Measurements from ENCODE around the gene STAC3.

STAC3 gene

GRCh38 chr12:57222286-57223190, 28.4 kb downstream of the STAC3 start:
- no peak for DNase-seq (ENCODE audit: low spot score)

- no peak for DNase-seq (ENCODE audit: low spot score)
Measured at GRCh38 chr12:57221169-57221917, 29.6 kb downstream of the STAC3 start.

- no peak for DNase-seq (ENCODE audit: low spot score)
Measured at GRCh38 chr12:57220770-57221168, 30.2 kb downstream of the STAC3 start.

- DNase-seq (ENCODE audit: low spot score): no peak
Measured at GRCh38 chr12:57219993-57220754, 30.8 kb downstream of the STAC3 start.

- DNase-seq (ENCODE audit: low spot score): no peak
Measured at GRCh38 chr12:57219205-57219992, 31.6 kb downstream of the STAC3 start.

- peak; percentile 62 for DNase-seq (ENCODE audit: low spot score)
Measured at GRCh38 chr12:57218030-57218853, 32.7 kb downstream of the STAC3 start.

GRCh38 chr12:57216921-57217879, 33.8 kb downstream of the STAC3 start:
- peak; percentile 39 for DNase-seq (ENCODE audit: low spot score)

- DNase-seq (ENCODE audit: low spot score): peak; percentile 51
Measured at GRCh38 chr12:57216014-57216911, 34.7 kb downstream of the STAC3 start, which contains the start of gene NXPH4. TSS of gene NXPH4 (plus strand) at chr12:57216794. CDS start at chr12:57216970, 176 bp downstream.

- DNase-seq (ENCODE audit: low spot score): no peak
Measured at GRCh38 chr12:57215668-57216013, 35.3 kb downstream of the STAC3 start.

- no peak for DNase-seq (ENCODE audit: low spot score)
Measured at GRCh38 chr12:57215065-57215464, 35.9 kb downstream of the STAC3 start.

- peak; percentile 84 for DNase-seq (ENCODE audit: low spot score)
Measured at GRCh38 chr12:57214398-57214781, 36.6 kb downstream of the STAC3 start.

GRCh38 chr12:57213763-57214397, 37.1 kb downstream of the STAC3 start:
- DNase-seq (ENCODE audit: low spot score): no peak

GRCh38 chr12:57213058-57213715, 37.8 kb downstream of the STAC3 start:
- DNase-seq (ENCODE audit: low spot score): peak; percentile 87

- DNase-seq (ENCODE audit: low spot score): no peak
Measured at GRCh38 chr12:57212701-57213057, 38.3 kb downstream of the STAC3 start.

- no peak for DNase-seq (ENCODE audit: low spot score)
Measured at GRCh38 chr12:57211791-57212700, 38.9 kb downstream of the STAC3 start.

GRCh38 chr12:57210926-57211692, 39.9 kb downstream of the STAC3 start:
- no peak for DNase-seq (ENCODE audit: low spot score)
